ENCODE data around the gene LCLAT1.

The LCLAT1 gene

GRCh38 chr2:30527411-30527810, 80.4 kb downstream of the LCLAT1 start:
- no peak for DNase-seq

- no peak for DNase-seq
Measured at GRCh38 chr2:30527859-30528258, 80.8 kb downstream of the LCLAT1 start.

GRCh38 chr2:30530346-30530745, 83.3 kb downstream of the LCLAT1 start:
- no peak for DNase-seq

- DNase-seq: no peak
Measured at GRCh38 chr2:30541680-30542079, 94.6 kb downstream of the LCLAT1 start.

- no peak for DNase-seq
Measured at GRCh38 chr2:30545875-30546274, 98.8 kb downstream of the LCLAT1 start.

- no peak for DNase-seq
Measured at GRCh38 chr2:30548386-30548785, 101.3 kb downstream of the LCLAT1 start.

GRCh38 chr2:30549096-30549495, 102.0 kb downstream of the LCLAT1 start:
- no peak for DNase-seq

GRCh38 chr2:30559544-30560275, 112.7 kb downstream of the LCLAT1 start:
- no peak for DNase-seq

- no peak for DNase-seq
Measured at GRCh38 chr2:30561349-30561748, 114.3 kb downstream of the LCLAT1 start.

- no peak for DNase-seq
Measured at GRCh38 chr2:30565851-30566358, 118.9 kb downstream of the LCLAT1 start.

GRCh38 chr2:30566631-30567030, 119.6 kb downstream of the LCLAT1 start:
- DNase-seq: no peak

GRCh38 chr2:30567317-30567716, 120.3 kb downstream of the LCLAT1 start:
- no peak for DNase-seq

- no peak for DNase-seq
Measured at GRCh38 chr2:30569946-30570345, 122.9 kb downstream of the LCLAT1 start.

GRCh38 chr2:30577151-30577550, 130.1 kb downstream of the LCLAT1 start:
- DNase-seq: no peak

GRCh38 chr2:30580391-30580790, 133.3 kb downstream of the LCLAT1 start:
- DNase-seq: no peak

- DNase-seq: no peak
Measured at GRCh38 chr2:30582521-30582920, 135.5 kb downstream of the LCLAT1 start.

GRCh38 chr2:30583204-30583749, 136.2 kb downstream of the LCLAT1 start:
- DNase-seq: no peak

- DNase-seq: no peak
Measured at GRCh38 chr2:30584116-30584515, 137.1 kb downstream of the LCLAT1 start.

GRCh38 chr2:30588994-30589393, 141.9 kb downstream of the LCLAT1 start:
- DNase-seq: no peak

- DNase-seq: no peak
Measured at GRCh38 chr2:30590407-30590806, 143.4 kb downstream of the LCLAT1 start.

GRCh38 chr2:30591186-30591585, 144.1 kb downstream of the LCLAT1 start:
- DNase-seq: no peak

GRCh38 chr2:30601375-30601774, 154.3 kb downstream of the LCLAT1 start:
- no peak for DNase-seq

- DNase-seq: no peak
Measured at GRCh38 chr2:30605197-30605596, 158.2 kb downstream of the LCLAT1 start.

GRCh38 chr2:30608643-30609042, 161.6 kb downstream of the LCLAT1 start:
- DNase-seq: no peak

GRCh38 chr2:30611583-30611982, 164.5 kb downstream of the LCLAT1 start:
- no peak for DNase-seq

Data from activated CD4-positive, alpha-beta T cell treated with anti-CD3 and anti-CD28 coated beads for 1 hour (primary cell).